OCI-M2 (cell line): ENCODE results near the gene HS3ST5.
"Not testable (repeated sequence)": the region's sequence is repeated elsewhere in the genome, so short reads cannot be mapped to it uniquely, and the experiment has no call there.

Experiments used
- DNase-seq: peaks from one replicate; lab custom pipeline; 2025; ENCODE audit not compliant: unreplicated experiment; lab: John Stamatoyannopoulos, UW

HS3ST5 gene

GRCh38 chr6:114158411-114158810, 184.4 kb downstream of the HS3ST5 start:
- DNase-seq = no peak

- no peak for DNase-seq
These were observed 185.0 kb downstream of the HS3ST5 start for GRCh38 chr6:114157848-114158247.

- DNase-seq = no peak
These were observed 187.1 kb downstream of the HS3ST5 start for GRCh38 chr6:114155763-114156162.

- no peak for DNase-seq
These were observed 188.0 kb downstream of the HS3ST5 start for GRCh38 chr6:114154812-114155211.

GRCh38 chr6:114153448-114153847, 189.4 kb downstream of the HS3ST5 start:
- no peak for DNase-seq

- no peak for DNase-seq
These were observed 191.6 kb downstream of the HS3ST5 start for GRCh38 chr6:114151064-114151690.

GRCh38 chr6:114149182-114149581, 193.6 kb downstream of the HS3ST5 start:
- DNase-seq = not testable (repeated sequence)

- DNase-seq = no peak
These were observed 197.7 kb downstream of the HS3ST5 start for GRCh38 chr6:114144887-114145851.

- no peak for DNase-seq
These were observed 200.6 kb downstream of the HS3ST5 start for GRCh38 chr6:114142258-114142657.

- DNase-seq = no peak
These were observed 202.4 kb downstream of the HS3ST5 start for GRCh38 chr6:114140416-114140815.

- DNase-seq = no peak
These were observed 204.1 kb downstream of the HS3ST5 start for GRCh38 chr6:114138577-114139248.

- DNase-seq = no peak
These were observed 207.4 kb downstream of the HS3ST5 start for GRCh38 chr6:114135363-114135971.

- no peak for DNase-seq
These were observed 209.0 kb downstream of the HS3ST5 start for GRCh38 chr6:114133816-114134215.

- DNase-seq = no peak
These were observed 210.9 kb downstream of the HS3ST5 start for GRCh38 chr6:114131945-114132344.

GRCh38 chr6:114125576-114125975, 217.2 kb downstream of the HS3ST5 start:
- DNase-seq = no peak

- no peak for DNase-seq
These were observed 220.7 kb downstream of the HS3ST5 start for GRCh38 chr6:114121913-114122662.

GRCh38 chr6:114119056-114119455, 223.8 kb downstream of the HS3ST5 start:
- DNase-seq = no peak

- no peak for DNase-seq
These were observed 227.2 kb downstream of the HS3ST5 start for GRCh38 chr6:114115652-114116051.

- peak; percentile 42 for DNase-seq
These were observed 234.5 kb downstream of the HS3ST5 start for GRCh38 chr6:114108119-114109002.

- no peak for DNase-seq
These were observed 236.8 kb downstream of the HS3ST5 start for GRCh38 chr6:114106020-114106419.
